Measurements from ENCODE around the gene SPCS3.
"Not testable (repeated sequence)": the region's sequence is repeated elsewhere in the genome, so short reads cannot be mapped to it uniquely, and the experiment has no call there.

The SPCS3 gene

DNA sequence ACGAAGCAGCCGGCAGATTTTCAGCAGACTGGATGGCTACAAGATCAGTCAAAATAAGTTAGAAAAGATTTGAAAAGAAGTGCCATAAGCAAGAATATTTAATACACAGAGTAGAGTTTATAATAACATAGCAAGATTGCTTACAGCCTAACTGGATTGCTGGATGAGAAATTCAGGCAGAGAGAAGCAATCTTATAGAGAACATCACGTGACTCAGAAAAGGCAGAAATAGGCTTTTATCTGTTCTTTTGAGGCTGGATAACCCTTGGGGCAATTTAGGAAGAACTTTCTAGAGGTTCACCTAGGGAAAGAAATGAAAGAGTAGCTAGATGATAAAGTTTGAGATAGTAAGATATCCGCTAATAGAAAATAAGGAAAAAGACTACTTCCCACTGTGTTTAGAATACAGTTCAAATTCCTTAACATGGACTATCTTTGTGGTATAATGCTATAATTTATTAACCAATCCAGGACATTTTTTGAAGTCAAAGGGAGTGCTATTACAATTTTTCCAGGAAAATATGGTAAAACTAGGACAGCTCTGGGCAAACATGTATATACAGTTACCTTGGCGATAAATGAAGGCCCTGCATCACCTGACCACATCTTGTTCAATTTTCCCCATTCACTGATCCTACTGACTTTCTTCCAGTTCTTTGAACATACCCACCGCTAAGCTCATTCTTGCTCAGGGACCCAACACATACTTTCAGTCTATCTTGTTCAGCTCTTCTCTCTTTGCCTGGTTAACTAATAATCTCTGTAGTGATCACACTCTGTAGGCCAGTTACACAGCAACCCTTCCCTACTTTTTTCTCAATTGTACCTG is 12.7 kb upstream of the SPCS3 start:
- DNase-seq: no peak

DNA sequence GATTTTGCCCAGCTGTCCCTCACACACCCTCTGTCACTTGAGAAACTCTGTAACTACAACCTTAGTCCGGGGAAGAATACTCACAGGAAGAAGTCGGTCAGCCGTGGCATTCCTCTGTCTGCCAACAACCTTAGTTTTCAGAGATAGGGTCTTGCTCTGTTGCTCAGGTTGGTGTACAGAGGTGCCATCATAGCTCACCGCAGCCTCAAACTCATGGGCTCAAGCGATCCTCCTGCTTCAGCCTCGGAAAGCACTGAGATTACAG is 12.2 kb upstream of the SPCS3 start:
- DNase-seq: no peak

DNA sequence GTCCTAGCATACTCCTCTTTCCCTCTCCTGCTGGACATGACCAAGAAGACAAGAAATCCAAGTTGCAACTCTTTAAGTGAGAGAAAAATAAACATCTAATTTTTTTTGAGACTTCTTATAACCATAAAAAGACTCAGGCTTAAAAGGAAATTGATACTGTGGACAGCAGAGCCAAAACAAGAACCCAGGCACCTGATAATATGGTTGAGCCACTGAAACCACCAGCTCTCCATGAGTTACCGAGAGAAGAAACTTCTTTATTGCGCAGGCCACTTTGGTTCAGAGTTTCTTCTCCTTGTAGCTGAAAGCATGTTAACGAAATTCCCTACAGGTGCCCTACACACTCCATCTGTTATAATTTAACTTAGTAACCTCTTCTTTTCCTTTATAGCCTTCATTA is 11.3 kb upstream of the SPCS3 start:
- no peak for DNase-seq

DNA sequence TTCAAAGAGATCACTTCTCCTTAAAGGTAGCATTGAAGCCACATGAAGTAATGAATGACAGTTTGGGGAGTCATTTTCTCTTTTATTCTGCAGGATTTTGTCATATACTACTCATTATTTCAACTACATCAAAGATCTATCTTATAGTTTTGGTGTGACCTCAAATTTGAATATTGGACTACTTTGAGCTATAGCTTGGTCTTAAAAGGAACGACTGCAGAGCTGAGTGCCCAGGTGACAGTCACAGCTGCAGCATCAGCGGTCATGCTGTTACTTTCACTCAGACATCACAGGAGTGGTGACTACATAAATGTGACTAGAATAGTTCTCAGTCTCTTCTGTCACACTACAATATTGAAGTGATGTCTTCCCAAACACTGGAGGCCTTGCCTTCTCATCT is 10.7 kb upstream of the SPCS3 start:
- no peak for DNase-seq

DNA sequence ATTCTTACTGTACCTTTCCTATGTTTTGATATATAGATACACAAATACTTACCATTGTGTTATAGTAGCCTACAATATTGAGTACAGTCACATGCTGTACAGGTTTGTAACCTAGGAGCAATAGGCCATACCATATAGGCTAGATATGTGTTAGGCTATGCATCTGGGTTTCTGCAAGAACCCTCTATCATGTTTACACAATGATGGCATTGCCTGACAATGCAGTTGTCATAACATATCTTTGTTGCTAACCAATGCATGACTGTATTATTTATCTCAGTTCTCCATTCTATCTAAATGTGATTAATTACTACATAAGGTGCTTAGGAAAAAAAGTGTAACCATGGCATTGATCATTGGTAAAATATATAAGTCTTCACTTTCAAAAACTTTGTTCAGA is 10.0 kb upstream of the SPCS3 start:
- no peak for DNase-seq

DNA sequence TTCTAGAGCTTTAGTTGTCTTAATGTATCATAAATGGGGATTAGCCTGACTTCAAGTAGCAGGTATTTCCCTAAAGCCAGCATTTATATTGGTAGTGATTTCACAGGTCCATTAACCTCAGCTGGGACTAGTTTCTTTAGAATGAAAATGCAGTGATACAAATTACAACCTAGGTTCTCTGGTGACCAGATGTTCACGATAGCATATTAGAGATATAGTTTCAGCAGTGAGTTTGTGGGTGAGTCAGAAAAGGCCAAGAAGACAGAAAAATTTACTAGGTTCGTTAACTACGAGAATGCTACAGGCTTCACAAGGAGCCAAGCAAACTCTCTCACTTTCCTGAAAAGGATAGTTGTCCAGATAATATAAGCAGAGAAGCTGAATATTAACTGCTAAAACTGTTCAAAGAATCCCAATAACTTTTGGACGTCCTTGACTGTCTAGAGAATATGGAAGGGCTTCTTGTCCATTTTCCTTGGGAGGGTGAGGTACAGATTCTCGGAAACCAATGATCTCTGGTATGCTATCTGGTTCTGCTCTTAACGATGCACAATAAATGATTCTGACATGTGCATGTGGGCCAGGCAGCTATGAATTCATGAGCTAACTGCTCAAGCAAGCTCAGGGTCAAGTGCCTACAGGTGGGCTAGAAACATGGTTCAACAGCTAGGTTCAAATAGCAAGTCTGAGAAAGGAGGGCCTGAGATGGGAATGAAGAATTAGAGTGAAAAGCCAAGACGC is 6.0 kb upstream of the SPCS3 start:
- no peak for DNase-seq

DNA sequence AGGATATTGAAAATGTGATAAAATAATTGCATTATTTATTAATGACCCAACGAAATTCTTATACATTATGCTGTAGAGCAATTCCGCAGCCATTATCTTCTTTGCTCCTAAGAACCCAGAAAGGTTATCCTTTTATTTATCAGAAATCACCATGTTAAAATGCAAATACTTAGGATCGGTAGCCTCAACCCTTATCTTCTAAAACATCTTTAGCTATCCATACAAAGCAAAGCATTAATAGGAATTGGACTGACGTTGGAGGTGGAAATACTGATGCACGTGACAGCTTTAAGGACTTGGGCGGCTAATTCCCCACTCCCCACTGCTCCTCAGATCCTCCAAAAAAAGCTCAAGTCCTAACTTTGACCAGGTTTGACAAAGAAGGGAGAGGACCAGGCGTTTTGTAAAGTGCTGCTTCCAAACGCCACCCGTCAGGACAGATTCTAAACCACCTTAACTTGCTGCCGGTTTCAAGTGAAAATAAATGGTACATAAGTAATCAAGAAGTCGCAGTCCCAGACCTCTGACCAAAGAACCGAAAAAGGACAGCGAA is 539 bp upstream of the SPCS3 start:
- DNase-seq: no peak

DNA sequence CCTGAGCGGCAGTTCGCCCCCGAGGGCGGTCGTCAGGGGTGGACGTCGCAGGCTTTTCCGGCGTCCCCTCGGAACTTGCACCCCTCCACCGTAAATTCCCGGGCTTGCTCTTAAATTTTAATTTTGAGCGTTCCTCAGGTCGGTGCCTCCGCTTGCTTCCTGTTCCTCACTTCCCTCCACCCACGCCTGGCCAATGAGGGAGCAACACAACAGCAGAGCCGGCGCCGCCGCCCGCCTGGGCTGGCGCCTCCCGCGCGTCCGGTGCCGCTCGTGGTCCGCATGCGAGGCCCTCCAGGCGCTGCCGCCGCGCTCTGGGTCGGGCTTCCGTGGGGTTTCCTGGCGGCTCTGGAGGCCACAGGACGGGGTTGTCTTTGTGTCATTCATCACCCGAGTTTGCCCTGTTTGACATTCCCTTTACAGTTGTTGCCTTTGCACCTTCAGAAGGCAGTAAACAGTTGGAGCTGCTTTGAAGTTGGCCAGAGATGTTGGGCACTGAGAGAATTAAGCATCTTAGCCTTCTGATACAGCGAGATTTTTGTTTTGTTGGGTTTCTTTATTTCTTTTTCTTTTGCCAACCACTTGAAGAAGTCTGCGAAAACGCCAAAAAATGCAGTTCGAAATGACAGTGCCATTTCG is 692 bp downstream of the SPCS3 start:
- peak; percentile 15 for DNase-seq

DNA sequence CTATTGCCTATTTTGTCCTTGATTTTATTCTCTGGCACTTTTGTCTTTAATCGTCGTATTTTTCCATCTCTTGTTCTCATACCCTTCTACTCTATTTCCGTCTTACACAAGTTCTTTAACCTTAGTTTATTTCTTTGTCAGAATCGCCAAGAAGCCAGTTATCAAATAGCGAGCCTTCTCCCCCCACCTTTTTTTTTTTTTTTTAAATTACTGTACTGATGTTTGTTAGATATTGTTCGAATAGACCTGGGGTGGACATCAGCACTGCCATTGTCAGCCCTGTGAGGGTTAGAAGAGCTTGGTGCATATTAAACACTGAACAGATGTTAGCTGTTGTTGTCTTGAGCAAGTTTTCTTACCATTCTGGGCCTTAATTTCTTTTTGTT is 1.2 kb downstream of the SPCS3 start:
- no peak for DNase-seq

DNA sequence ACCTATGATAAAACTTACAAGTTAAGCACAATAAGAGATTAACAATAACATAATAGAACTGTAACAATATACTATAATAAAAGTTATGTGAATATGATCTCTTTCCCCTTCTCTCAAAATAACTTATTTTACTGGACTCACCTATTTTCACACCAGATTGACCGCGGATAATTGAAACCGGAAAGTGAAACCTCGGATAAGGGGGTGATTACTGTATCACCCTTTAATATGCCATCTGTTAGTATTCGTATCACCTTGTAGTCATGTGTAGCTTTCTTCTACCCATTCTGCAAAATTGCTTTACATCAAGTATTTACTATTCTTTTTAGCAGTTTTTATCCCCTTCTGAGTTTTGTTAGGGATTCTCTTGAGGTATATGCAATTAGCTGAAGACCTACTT is 1.8 kb downstream of the SPCS3 start:
- DNase-seq: no peak

DNA sequence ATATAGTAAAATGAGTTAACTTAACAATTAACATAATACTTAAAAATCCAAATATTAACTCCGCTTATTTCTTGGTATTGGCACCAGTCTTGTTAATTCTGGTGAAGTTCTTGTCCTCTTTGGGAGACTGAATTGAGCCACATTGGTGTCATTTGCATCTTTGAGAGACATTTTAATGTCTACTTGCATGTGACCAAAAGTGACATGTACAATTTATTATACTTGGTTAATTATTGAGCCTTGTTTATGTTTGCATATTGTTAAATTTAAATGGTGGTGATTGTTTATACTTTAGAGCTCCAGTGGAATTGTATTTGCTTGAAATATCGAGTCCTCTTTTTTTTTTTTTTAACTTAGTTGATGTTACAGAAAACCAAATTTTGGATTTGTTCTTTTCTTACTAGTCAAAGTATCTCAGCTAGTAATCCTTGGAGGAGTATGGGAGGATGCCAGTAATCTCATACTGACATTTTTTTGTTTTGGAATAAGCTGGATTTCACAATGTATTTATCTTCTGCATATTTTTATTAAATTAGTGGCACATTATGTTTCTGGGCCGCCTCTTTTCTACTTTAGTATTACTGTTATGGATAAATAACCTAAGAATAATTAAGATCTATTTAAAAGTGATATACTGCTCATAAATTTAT is 3.9 kb downstream of the SPCS3 start:
- no peak for DNase-seq

DNA sequence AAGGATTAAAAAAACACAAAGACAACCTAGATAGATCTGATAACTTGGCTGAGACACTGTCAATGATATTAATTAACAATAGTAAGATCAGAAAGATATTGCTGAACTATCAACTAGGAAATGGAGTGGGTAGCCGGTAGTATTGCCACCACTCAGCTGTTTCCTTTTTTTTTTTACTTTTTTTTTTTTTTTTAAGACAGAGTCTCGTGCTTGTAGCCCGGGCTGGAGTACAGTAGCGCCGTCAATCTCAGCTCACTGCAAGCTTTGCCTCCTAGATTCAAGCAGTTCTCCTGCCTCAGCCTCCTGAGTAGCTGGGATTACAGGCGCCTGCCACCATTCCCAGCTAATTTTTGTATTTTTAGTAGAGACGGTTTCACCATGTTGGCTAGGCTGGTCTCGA is 5.1 kb downstream of the SPCS3 start:
- DNase-seq: not testable (repeated sequence)

DNA sequence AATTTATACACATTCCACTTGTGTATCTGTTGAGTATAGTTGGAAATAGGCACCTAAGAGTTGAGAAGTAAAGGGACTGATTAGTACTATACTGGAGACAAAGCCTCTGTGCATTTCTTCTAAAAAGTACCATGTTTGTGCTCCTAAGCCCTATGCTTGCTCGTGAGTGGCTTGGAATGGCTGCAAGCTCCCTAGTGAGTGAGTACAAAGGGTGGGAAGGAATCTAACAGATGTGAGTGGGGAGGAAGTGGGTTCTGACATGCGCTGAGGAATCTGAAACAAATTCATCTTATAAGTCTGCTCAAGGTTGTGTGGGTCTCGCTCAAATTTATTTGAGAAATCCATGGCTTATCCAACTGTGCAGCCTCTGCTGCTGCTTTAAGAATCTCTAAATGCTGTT is 13.3 kb downstream of the SPCS3 start:
- DNase-seq: no peak

DNA sequence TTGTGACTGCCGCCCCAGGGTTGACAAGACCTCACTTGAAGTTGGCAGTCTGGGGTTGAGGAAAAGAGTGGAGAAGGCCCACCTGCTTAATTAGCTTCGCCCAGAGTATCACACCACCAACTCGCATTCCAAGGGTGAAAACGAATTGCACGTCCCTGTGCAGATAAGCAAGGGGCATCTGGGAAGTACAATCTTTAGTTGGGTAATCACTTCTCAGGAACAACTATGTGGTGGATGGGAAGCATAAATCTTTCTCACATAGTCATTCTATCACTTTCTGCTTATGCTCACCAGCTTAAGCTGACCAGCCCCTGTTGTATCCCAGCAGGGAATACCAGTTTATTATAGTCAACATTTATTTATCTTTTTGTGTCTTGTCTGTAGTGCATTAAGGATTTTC is 14.3 kb downstream of the SPCS3 start:
- no peak for DNase-seq

DNA sequence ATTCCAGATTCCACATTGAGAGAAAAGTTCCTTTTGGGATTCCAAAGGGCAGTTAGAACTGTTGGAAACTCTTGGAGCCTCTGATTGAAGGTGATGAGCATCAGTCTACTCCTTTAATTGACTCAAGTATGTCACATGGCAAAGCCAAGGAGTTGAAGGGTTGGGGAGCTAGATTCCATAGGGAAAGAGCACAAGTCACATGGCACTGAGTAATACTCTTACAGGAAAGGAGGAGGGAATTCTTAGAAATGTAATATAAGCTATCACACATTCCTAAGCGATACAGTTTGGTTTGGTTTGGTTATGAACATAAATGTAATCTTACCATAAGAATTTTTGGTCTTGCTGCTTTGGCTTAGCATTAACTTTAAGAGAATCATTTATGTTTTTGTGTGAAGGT is 15.7 kb downstream of the SPCS3 start:
- no peak for DNase-seq

DNA sequence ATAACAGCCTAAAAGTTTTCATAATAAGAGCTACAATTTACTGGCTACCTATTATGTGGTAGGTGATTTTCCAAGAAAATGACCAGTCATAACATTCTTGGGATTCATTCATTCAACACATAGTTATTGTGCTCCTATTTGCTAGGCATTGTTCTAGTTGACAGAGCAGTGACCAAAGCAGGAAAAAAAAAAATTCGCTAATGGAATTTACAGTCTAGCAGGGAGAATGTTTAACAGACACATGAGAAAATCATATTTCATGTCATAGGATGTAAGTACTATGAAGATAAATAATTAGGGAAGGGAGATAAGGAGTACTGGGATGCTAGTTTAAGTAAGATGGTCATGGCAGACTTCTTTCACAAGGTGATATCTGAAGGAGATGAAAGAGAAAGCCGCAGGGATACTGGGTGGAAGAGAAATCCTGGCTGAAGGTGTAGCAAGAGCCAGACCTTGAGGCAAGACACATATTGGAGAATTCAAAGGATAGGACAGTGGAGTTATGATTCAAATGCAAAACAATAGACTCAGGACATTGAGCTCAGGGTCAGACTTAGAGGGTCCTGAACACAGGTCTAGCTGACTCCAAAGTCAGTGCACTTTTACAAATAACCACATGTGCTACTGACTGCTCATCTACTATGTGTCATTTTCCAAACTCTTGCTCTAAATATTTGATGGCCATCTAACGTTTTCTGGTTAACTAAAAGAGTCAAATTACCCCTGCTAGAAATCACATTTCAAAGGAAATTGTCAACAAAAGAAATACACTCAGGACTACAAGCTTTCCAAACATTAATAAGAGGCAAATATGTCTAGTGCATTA is 20.4 kb downstream of the SPCS3 start:
- no peak for DNase-seq

DNA sequence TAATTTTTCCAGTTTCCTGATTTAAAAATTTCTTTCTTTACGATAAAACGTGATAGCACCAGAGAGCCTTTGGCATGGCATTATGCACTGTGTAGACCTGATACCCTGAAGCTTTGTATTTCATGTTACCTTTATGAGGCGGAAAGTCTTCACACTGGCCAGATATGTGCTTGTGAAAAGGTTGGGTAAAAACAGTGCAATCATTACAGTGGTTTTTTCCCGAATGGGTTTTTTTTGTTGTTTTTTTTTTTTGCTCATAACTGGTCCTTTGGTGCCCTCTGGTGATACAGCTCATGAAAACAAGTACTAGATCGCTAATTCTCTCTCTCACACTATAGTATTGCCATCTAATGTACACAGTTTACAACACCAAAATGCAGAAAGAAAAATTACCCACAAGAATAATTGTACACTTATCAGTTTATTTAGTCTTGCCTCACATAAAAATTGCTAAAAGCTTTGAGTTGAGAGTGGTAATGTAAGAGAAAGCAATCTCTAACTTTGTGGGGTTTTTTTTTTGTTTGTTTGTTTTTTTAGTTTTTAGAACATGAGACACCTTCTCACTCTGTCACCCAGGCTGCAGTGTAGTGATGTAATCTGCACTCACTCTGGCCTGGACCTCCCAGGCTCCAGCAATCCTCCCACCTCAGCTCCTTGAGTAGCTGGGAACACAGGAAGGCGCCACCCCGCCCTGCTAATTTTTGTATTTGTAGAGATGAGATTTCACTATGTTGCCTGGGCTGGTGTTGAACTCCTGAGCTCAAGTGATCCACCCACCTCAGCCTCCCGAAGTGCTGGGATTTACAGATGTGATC is 21.3 kb downstream of the SPCS3 start:
- DNase-seq: peak; percentile 25

DNA sequence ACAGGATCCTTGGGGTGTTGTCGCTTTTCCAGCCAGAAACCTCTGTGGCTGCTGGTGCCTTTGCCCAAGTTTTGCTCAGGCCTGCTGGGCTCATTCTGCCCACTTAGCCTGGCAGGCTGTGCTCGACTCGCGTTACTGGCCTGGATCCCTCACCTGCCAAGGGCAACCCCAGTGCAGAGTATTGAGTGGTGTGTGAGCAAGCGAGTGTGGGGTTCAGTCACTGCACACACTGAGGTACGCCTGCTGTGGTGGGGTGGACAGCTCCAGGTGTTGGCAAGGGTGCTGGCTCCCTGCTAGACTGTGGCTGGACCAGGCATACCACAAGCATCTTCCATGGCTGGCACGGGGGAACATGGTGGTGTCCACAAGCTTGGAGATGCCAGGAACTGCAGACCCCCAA is 22.6 kb downstream of the SPCS3 start:
- DNase-seq: no peak

DNA sequence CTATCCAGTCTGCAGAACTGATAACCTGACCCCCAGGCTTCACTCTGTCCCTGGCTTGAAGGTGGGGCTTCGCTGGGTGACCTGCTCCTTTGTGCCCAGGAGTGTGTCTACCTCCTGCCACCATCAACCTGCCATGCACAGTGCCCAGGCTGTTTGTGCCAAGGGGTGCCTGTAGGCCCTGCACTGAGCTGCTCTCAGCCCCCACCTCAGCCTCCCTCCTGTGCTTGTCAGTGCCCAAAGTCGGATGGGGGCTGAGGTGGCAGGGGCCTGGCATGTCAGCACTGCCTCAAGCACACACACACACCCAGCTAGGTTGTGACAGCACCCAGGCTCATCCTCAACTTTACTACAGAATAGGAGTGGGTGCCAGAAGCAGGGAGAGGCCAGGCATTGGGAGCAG is 23.5 kb downstream of the SPCS3 start:
- no peak for DNase-seq

DNA sequence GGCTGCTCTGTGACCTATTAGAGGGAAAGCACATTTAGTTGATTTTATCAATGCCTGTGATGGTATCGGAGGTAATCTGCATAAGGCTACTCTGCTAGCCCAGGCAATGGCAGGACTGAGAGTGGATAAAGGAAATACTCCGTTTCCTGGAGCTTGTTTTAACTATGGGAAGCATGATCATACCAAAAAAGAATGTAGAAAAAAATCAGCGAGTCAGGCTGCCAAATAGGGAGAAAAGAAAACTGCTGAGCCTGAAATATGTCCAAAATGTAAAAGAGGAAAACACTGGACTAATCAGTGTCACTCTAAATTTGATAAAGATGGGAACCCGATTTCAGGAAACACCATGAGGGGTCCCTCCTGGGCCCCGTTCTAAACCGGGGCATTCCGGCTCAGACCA is 25.6 kb downstream of the SPCS3 start:
- not testable (repeated sequence) for DNase-seq

DNA sequence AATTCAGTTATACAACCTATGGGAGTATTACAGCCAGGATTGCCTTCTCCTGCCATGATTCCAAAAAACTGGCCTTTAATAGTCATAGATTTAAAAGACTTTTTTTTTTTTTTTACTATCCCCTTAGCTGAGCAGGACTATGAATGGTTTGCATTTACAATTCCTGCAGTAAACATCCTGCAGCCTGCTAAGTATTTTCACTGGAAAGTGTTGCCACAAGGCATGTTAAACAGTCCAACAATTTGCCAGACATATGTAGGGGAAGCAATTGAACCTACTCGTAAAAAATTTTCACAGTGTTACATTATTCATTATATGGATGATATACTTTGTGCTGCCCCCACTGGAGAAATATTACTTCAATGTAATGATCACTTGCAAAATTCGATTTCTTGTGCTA is 27.1 kb downstream of the SPCS3 start:
- not testable (repeated sequence) for DNase-seq

DNA sequence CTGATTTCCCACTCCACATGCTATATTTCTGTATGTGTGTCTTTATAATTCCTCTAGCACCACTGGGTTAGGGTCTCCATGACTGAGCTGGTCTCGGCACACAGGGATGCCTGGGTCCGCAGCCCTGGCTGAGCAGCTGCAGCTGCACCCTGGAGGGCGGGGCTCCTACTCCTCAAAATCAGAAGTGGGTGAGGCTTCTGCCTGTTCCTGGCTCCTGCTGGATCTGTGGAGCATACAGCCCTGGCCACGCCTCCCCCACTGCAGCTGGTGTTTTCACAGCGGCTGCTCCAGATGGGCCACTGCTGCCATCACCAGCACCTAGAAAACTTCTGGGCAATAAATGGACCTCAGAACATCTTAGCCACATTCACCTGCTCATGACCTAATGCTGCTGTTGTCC is 30.9 kb downstream of the SPCS3 start:
- DNase-seq: no peak
